Measurements from ENCODE around the gene LRRN2. TPM values are rescaled to one million over a fixed set of nuclear protein-coding genes. Genes with fewer than 3 reads are reported as not detected.
"Not testable (repeated sequence)": the region's sequence is repeated elsewhere in the genome, so short reads cannot be mapped to it uniquely, and the experiment has no call there.

Gene LRRN2
- total and polyA plus RNA-seq, 2 donors (not counting 3 experiments of a cell fraction or from before 2014, with no cell fraction given), result not detected

DNA sequence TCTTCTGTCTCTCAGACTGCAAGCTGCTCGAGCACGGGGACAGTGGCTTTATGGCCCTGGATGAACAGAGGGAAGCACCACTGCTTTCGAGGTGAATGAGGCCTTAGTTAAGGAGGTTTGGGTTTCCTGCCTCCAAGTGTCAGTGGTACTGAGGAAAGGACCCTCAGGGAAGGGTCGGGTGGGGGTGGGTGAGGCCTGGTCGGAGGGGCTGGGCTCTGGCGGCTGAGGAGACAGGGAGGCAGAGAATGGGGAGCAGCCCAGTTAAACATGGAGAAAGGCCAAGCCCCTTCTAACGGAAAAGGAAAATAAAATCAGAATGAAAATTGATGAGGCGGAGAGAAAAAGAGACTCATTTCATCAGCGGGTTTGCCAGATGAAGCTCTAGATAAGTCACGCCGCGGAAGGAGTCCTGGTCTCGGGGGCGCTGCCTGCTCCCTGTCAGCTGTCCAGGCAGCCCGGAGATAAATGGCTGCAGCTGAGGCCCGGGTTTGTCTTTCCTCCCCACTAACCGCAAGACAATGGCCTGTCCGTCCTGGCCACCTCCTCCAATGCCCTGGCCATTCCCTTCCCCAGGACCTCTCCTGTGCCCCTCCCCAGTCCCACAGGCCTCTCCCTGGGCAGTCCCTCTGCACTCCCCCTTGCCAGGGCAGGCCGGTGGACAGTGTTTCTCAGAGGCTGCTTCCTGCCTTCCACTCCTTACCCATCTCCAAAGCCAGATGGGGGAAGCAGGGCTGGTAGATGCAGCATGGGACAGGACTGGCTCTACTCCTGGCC, 55.2 kb downstream of the LRRN2 start:
- H3K27me3 ChIP-seq (ENCODE audit: control insufficient read depth in 2 of 2, insufficient read depth in 2 of 2, low read length in 2 of 2), result peaks cover 2 to 3% of the 10 kb centered on the region in 2 experiments
- no peak overlapping the region for H3K27ac ChIP-seq (ENCODE audit: insufficient read depth, low read depth, low read length)
- H3K79me2 ChIP-seq (ENCODE audit: control insufficient read depth, insufficient read depth, low read length), result no peaks in the 10 kb centered on the region
- no peak overlapping the region for H2AFZ ChIP-seq (ENCODE audit: low read depth, low read length)
- no peak overlapping the region for H3K4me3 ChIP-seq (replicated peaks in 1 of 3; ENCODE audit: insufficient read depth in 1 of 3, low read depth in 1 of 3, low read length in 3 of 3)
- TF ChIP-seq JUN (IDR thresholded peaks at IDR 0.05; ENCODE audit: borderline replicate concordance, insufficient read depth, insufficient read length, low read depth) (no peak), GATA2 (IDR thresholded peaks at IDR 0.05; ENCODE audit: insufficient read depth, insufficient read length, low read depth, low read length) (no peak), FOS (IDR thresholded peaks at IDR 0.05; ENCODE audit: borderline replicate concordance, insufficient read depth, low read length) (no peak), POLR2A (IDR thresholded peaks at IDR 0.05; ENCODE audit: low read depth, low read length) (no peak), POLR2AphosphoS5 (IDR thresholded peaks at IDR 0.05; ENCODE audit: insufficient read depth, low read depth, low read length) (no peak)
- H3K9me3 ChIP-seq (replicated peaks; ENCODE audit: control insufficient read depth, insufficient read depth, low read length), result no peaks in the 10 kb centered on the region
- H4K20me1 ChIP-seq (replicated peaks; ENCODE audit: control insufficient read depth, extremely low read depth, insufficient read depth, low read length), result no peaks in the 10 kb centered on the region
- H3K4me2 ChIP-seq (ENCODE audit: insufficient read depth, low read length), result no peak overlapping the region
- no peaks in the 10 kb centered on the region for H3K36me3 ChIP-seq (ENCODE audit: control insufficient read depth in 2 of 2, extremely low read depth in 1 of 2, insufficient read depth in 2 of 2, low read length in 2 of 2)
- DNase-seq (ENCODE audit: low read depth, low spot score), result no peak
- ChIA-PET CTCF (interaction anchor here (0.7 kb wide), 1 partner anchor 177 kb away, joined by 3 read pairs; no protein-coding TSS in a partner anchor), POLR2A (no interaction called here)
- dilution Hi-C loops (cut with MboI; ENCODE audit: extremely low pct_ligation_motif_present, low sequenced_read_pairs) (no loop called here), intact Hi-C loops (cut with micrococcal nuclease) (no loop called here)
- no peaks in the 10 kb centered on the region for H3K9me1 ChIP-seq (replicated peaks; ENCODE audit: control insufficient read depth, extremely low read depth, insufficient read depth, low read length)
- FAIRE-seq, result no peak
- H3K4me1 ChIP-seq (ENCODE audit: control insufficient read depth, extremely low read depth, insufficient read depth, low read length), result no peaks in the 10 kb centered on the region
- H3K9ac ChIP-seq (replicated peaks; ENCODE audit: extremely low read depth, insufficient read depth, low read length), result no peak overlapping the region
- no TSS peak for BruUV-seq (replicated peaks)

DNA sequence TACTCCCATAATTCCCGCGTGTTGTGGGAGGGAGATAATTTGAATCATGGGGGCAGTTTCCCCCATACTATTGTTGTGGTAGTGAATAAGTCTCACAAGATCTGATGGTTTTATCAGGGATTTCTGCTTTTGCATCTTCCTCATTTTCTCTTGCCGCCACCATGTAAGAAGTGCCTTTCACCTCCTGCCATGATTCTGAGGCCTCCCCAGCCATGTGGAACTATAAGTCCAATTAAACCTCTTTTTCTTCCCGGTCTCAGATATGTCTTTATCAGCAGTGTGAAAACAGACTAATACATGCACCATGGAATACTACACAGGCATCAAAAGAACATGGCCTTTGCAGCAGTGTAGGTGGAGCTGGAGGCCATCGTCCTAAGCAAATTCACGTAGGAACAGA, 56.1 kb downstream of the LRRN2 start:
- H3K79me2 ChIP-seq (ENCODE audit: control insufficient read depth, insufficient read depth, low read length); H3K27me3 ChIP-seq (ENCODE audit: control insufficient read depth in 2 of 2, insufficient read depth in 2 of 2, low read length in 2 of 2); H2AFZ ChIP-seq (ENCODE audit: low read depth, low read length); H3K9me3 ChIP-seq (replicated peaks; ENCODE audit: control insufficient read depth, insufficient read depth, low read length); BruUV-seq (replicated peaks); H3K4me3 ChIP-seq (replicated peaks in 1 of 3; ENCODE audit: insufficient read depth in 1 of 3, low read depth in 1 of 3, low read length in 3 of 3); H3K36me3 ChIP-seq (ENCODE audit: control insufficient read depth in 2 of 2, extremely low read depth in 1 of 2, insufficient read depth in 2 of 2, low read length in 2 of 2); H3K9me1 ChIP-seq (replicated peaks; ENCODE audit: control insufficient read depth, extremely low read depth, insufficient read depth, low read length); H3K4me2 ChIP-seq (ENCODE audit: insufficient read depth, low read length); H3K9ac ChIP-seq (replicated peaks; ENCODE audit: extremely low read depth, insufficient read depth, low read length); FAIRE-seq; intact Hi-C loops (cut with micrococcal nuclease); dilution Hi-C loops (cut with MboI; ENCODE audit: extremely low pct_ligation_motif_present, low sequenced_read_pairs); H3K4me1 ChIP-seq (ENCODE audit: control insufficient read depth, extremely low read depth, insufficient read depth, low read length); H4K20me1 ChIP-seq (replicated peaks; ENCODE audit: control insufficient read depth, extremely low read depth, insufficient read depth, low read length); CTCF ChIA-PET; POLR2A ChIA-PET; H3K27ac ChIP-seq (ENCODE audit: insufficient read depth, low read depth, low read length); DNase-seq (ENCODE audit: low read depth, low spot score): not testable (repeated sequence)
